Activated T-helper 17 cell treated with anti-CD3 and anti-CD28 coated beads, Interleukin-2, amount 50 U/mL, for 72 hours (primary cell): ENCODE measurements around the gene GSTP1. TPM values are rescaled to one million over a fixed set of nuclear protein-coding genes. Genes with fewer than 3 reads are reported as not detected.
"Not testable (repeated sequence)": the region's sequence is repeated elsewhere in the genome, so short reads cannot be mapped to it uniquely, and the experiment has no call there.

Experiments used
- ATAC-seq: fragments of 150-1000 bp; cut with Tn5 transposase; replicated peaks from 2 replicates; pipeline ENCODE4 v1.10.0; 2021; ENCODE audit warnings: mild to moderate bottlenecking, moderate library complexity
- H3K27ac Mint-ChIP-seq: one replicate; pipeline ENCODE4 v1.8.0; 2022; ENCODE audit warnings: mixed read lengths
- H3K27me3 Mint-ChIP-seq: one replicate; pipeline ENCODE4 v1.8.0; 2022; ENCODE audit warnings: mixed read lengths
- H3K36me3 Mint-ChIP-seq: one replicate; pipeline ENCODE4 v1.8.0; 2022; ENCODE audit warnings: low read depth, mild to moderate bottlenecking, mixed read lengths
- H3K4me1 Mint-ChIP-seq: one replicate; pipeline ENCODE4 v1.8.0; 2022; ENCODE audit warnings: mixed read lengths
- H3K4me3 Mint-ChIP-seq: one replicate; pipeline ENCODE4 v1.8.0; 2022; ENCODE audit warnings: mild to moderate bottlenecking, mixed read lengths
- H3K9me3 Mint-ChIP-seq: one replicate; pipeline ENCODE4 v1.8.0; 2022; ENCODE audit warnings: mixed read lengths
- total RNA-seq, 2 donors: library from RNA; stranded (reverse); gene quantifications; one replicate each; pipeline ENCODE4 v1.2.3, GENCODE V29; 2022

GSTP1 gene
- total RNA-seq, 2 donors from 2014 or later, result 187 to 394 TPM

GRCh38 chr11:67551127-67551526 is 32.5 kb upstream of the GSTP1 start:
- Mint-ChIP-seq H3K9me3 (no peaks in the 10 kb centered on the region), H3K36me3 (no peaks in the 10 kb centered on the region), H3K4me3 (no peak overlapping the region), H3K4me1 (no peaks in the 10 kb centered on the region), H3K27ac (no peak overlapping the region), H3K27me3 (no peaks in the 10 kb centered on the region)
- ATAC-seq, result no peak

- not testable (repeated sequence) for ATAC-seq, H3K9me3 Mint-ChIP-seq, H3K27me3 Mint-ChIP-seq, H3K4me1 Mint-ChIP-seq, H3K27ac Mint-ChIP-seq, H3K4me3 Mint-ChIP-seq, H3K36me3 Mint-ChIP-seq
Observed at GRCh38 chr11:67551697-67552096, 31.9 kb upstream of the GSTP1 start.

DNA sequence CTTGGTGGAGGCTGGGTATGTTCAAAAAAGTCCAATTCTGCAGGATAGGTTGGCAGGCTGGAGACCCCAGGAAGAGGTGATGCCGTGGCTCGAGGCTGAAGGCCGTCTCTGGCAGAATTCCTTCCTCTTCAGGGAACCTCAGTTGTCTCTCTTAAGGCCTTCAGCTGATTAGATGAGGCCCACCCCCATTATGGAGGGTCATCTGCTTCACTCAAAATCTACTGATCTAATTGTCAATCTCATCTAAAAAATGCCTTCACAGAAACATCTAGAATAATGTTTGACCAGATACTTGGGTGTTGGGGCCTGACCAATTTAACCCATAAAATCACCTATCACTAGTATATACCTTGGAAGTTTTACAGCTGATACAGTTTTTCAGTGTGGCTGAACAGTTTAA is 27.4 kb upstream of the GSTP1 start:
- Mint-ChIP-seq H3K9me3 (no peaks in the 10 kb centered on the region), H3K27me3 (peaks cover 3% of the 10 kb centered on the region), H3K36me3 (no peaks in the 10 kb centered on the region), H3K4me1 (no peaks in the 10 kb centered on the region), H3K4me3 (no peak overlapping the region), H3K27ac (no peak overlapping the region)
- ATAC-seq, result no peak

DNA sequence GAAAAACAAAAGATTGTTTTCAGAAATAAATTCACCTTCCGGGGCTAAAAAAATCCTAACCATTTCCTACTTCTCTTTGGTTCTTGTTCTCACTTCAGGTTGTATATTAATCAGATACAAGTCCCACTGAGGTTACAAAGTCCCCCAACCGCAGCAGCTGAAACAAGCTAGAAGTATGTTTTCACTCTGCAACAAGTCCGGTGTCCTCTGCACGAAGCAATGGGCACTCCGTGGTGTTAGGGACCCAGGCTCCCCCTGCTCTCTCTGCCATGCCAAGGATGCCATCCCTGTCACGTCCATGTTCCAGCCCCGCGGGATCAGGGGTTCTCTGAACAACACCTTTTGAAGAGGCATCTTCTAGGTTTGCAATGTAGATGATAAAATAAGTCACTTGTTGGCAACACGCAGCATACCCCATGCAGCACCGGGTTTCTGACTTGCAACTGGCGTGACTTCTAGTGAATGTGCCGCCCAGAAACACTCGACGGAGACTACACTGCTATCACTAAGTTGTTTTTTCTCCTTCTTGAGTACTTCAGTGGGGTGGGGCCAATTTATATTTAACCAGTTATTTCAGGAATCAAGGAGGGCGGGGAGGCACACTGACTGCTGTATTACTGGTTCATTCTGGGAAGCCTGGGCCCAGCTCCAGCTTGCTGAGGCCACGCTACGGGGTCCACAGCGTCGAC is 25.4 kb upstream of the GSTP1 start:
- H3K36me3 Mint-ChIP-seq, result no peaks in the 10 kb centered on the region
- no peak for ATAC-seq
- H3K27me3 Mint-ChIP-seq, result peaks cover 5% of the 10 kb centered on the region

GRCh38 chr11:67561971-67562619 is 21.5 kb upstream of the GSTP1 start:
- H3K4me3 Mint-ChIP-seq, result peak overlapping the region; percentile 20
- H3K9me3 Mint-ChIP-seq, result no peaks in the 10 kb centered on the region
- no peaks in the 10 kb centered on the region for H3K36me3 Mint-ChIP-seq
- ATAC-seq, result peak; percentile 78
- peaks cover 9% of the 10 kb centered on the region for H3K27me3 Mint-ChIP-seq
- peaks cover 5% of the 10 kb centered on the region for H3K4me1 Mint-ChIP-seq
- H3K27ac Mint-ChIP-seq, result no peak overlapping the region

More for the DNA sequence above, 25.4 kb upstream of the GSTP1 start:
- Mint-ChIP-seq H3K4me1 (peaks cover 5% of the 10 kb centered on the region), H3K4me3 (no peak overlapping the region), H3K9me3 (no peaks in the 10 kb centered on the region), H3K27ac (no peak overlapping the region)

DNA sequence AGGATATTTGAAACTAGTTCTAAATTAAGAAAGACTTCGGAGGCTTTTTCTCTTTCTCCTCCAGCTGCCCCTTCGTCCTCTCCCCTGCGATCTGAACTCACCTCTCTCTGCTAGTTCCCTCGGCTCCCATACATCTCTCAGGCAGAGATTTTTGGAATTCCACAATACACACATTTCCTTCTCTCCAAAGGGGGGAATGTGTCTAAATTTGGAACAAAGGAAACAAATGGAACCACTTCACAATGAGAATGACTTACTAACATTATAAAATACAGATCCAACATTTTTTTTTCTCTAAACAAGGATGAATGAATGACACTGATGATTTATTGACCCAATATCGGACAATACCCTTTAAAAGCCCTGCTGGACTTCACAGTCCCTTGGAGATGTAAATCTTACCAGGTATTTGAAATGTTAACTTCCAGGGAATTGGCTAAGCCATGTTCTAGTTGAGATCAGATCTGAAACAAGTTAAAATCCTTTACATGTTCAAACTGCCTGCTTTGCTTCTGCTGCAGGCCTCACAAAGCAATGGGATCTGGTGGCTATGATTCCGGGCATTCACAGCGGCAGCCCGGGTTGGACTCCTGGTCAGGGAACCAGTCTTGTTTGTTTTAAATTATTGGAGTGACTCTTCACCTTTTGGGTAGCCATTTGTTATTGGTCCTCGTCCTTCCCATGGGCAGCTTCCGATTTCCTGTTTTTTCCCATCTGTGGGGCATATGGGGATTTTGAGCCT is 20.5 kb upstream of the GSTP1 start:
- Mint-ChIP-seq H3K27ac (no peak overlapping the region), H3K4me3 (no peak overlapping the region), H3K4me1 (peaks cover 5% of the 10 kb centered on the region), H3K9me3 (no peaks in the 10 kb centered on the region), H3K36me3 (no peaks in the 10 kb centered on the region), H3K27me3 (peaks cover 9% of the 10 kb centered on the region)
- ATAC-seq, result no peak

DNA sequence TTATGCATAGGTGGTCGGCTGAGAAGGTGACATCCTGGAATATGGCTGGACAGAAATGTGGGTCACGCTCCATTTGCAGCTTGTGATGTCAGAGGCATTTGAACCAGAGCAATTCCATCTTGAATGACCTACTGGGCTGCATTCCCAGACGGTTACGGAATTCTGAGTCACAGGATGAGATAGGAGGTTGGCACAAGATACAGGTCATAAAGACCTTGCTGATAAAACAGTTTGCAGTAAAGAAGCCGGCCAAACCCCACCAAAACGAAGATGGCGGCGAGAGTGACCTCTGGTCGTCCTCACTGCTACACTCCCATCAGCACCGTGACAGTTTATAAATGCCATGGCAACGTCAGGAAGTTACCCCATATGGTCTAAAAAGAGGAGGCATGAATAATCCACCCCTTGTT is 19.9 kb upstream of the GSTP1 start:
- H3K9me3 Mint-ChIP-seq, H3K27ac Mint-ChIP-seq, H3K4me1 Mint-ChIP-seq, H3K36me3 Mint-ChIP-seq, H3K4me3 Mint-ChIP-seq, ATAC-seq, H3K27me3 Mint-ChIP-seq: not testable (repeated sequence)

DNA sequence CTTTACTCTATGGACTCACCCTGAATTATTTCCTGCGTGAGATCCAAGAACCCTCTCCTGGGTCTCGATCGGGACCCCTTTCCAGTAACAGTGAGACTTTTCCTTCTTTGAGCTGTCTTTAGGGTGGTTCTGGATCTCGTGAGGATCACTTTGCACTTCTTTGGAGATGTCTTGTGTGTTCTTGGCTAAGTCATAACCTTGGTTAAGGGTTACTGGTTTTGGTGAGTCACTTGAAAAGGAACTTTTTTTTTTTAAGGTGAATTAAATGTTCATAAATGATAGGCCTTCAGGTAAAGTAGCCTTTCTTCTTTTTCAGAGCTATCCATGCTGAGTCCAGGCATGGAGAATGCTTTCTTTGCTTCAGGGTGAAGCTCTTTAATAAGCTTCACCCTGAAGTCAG is 19.4 kb upstream of the GSTP1 start:
- no peaks in the 10 kb centered on the region for H3K36me3 Mint-ChIP-seq
- ATAC-seq, result no peak
- H3K27ac Mint-ChIP-seq, result no peak overlapping the region
- H3K27me3 Mint-ChIP-seq, result peaks cover 8% of the 10 kb centered on the region
- no peaks in the 10 kb centered on the region for H3K9me3 Mint-ChIP-seq
- H3K4me3 Mint-ChIP-seq, result no peak overlapping the region
- H3K4me1 Mint-ChIP-seq, result peaks cover 5% of the 10 kb centered on the region

DNA sequence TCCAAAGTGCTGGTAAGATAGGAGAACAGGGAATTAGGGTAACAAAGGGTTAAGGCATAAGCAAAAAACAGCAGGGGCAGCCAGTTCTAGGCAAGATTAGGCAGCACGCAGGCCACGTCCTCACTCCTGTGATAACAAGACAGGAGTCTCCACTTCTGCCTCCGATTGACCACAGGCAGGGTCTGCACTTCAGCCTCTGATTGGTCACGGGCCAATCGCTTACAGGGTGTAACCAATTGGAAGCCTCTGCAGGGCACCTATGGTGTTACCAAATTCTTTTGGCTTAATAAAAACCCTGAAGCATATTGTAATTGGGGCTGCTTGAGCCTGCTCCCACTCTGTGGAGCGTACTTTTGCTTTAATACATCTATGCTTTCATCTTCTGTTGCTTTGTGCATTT is 12.2 kb upstream of the GSTP1 start:
- H3K4me1 Mint-ChIP-seq, result no peaks in the 10 kb centered on the region
- no peak overlapping the region for H3K4me3 Mint-ChIP-seq
- no peak for ATAC-seq
- H3K27ac Mint-ChIP-seq, result no peak overlapping the region
- H3K9me3 Mint-ChIP-seq, result no peaks in the 10 kb centered on the region
- peaks cover 11% of the 10 kb centered on the region for H3K27me3 Mint-ChIP-seq
- no peaks in the 10 kb centered on the region for H3K36me3 Mint-ChIP-seq

GRCh38 chr11:67572305-67572704 is 11.3 kb upstream of the GSTP1 start:
- ATAC-seq, result no peak

GRCh38 chr11:67572747-67573419 is 10.7 kb upstream of the GSTP1 start:
- Mint-ChIP-seq H3K4me1 (no peaks in the 10 kb centered on the region), H3K9me3 (no peaks in the 10 kb centered on the region), H3K27ac (no peak overlapping the region), H3K27me3 (peaks cover 14% of the 10 kb centered on the region), H3K36me3 (no peaks in the 10 kb centered on the region), H3K4me3 (no peak overlapping the region)
- ATAC-seq, result no peak

More at GRCh38 chr11:67572305-67572704, 11.3 kb upstream of the GSTP1 start:
- Mint-ChIP-seq H3K4me3 (no peak overlapping the region), H3K27ac (no peak overlapping the region), H3K9me3 (no peaks in the 10 kb centered on the region), H3K36me3 (no peaks in the 10 kb centered on the region), H3K27me3 (peaks cover 12% of the 10 kb centered on the region), H3K4me1 (no peaks in the 10 kb centered on the region)

DNA sequence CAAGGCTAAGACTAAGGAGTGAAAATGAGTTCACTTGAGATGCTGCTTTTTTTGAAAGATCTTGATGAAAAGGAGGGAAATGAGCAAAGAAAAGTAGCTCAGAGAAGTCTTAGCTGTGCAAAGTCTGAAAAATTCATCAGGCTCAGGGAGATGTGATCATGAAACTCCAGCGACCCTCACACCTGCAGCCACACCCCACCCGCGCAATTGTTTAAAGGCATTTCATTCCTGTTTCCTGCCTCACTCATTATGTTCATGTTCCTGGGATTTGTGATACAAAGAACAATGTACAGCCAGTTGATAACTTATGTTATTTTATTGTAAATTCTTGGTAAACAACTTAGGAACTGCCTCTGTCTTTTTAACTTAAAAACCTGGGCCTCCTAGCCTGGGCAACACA is 8.7 kb upstream of the GSTP1 start:
- Mint-ChIP-seq H3K4me3 (no peak overlapping the region), H3K9me3 (no peaks in the 10 kb centered on the region), H3K27ac (no peak overlapping the region), H3K27me3 (peaks cover 14% of the 10 kb centered on the region), H3K4me1 (peaks cover 10% of the 10 kb centered on the region), H3K36me3 (no peaks in the 10 kb centered on the region)
- ATAC-seq, result no peak

DNA sequence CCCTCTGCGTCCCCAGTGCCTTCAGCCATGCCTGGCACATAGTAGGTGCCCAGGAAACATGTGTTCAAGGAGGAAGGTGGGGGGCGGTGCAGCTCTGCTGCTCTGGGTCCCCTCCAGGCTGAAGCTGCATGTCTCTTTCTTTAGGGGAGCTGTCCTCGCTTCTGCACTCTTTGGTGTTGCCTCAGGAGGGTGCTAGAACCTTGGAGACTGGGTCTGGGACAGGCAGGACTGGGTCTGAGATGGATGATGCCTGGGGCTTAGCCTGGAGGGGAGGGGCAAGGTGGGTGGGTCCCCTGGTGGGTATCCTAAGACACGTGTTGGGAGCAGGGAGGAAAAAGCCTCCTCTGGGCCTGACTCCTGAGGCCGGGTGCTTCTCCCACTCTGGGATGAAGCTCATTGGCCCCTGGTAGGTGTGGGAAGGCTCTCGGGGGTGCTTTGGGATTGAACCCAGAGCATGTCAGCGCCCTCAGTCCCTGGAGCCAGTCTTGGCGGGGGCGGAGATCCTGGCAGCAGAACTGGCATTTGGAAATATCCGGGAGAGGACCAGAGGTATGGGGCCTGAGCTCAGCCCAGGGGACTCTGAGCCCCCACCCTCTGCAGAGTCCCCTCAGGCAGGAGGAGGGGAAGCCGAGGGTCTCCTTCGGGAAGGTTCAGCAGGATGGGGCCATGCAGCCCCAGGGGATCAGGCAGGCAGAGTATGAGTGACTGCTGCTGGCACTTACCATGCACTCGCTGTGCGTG is 6.7 kb upstream of the GSTP1 start:
- no peak for ATAC-seq
- Mint-ChIP-seq H3K9me3 (no peaks in the 10 kb centered on the region), H3K4me1 (peaks cover 17% of the 10 kb centered on the region), H3K36me3 (no peaks in the 10 kb centered on the region), H3K27ac (no peak overlapping the region), H3K4me3 (no peak overlapping the region), H3K27me3 (peaks cover 11% of the 10 kb centered on the region)

DNA sequence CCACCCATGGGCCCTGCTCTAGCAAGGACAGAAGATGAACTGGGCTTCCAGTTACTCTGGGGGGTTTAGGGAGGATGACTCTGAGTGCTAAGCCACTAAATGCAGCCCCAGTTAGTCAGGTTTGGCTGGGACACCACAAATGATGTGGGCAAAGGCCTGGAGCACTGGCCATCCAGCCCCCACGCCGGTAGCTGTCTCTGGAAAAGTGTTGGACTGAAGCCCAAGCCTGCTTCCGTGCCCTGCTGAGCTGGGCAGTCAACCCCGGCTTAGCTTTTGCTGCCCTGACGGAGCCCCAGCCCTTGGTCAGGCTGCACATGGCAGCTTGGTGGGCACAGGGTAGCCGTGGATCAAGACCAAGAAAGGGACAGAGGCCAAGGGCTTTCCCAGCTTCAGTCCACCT is 5.7 kb upstream of the GSTP1 start:
- Mint-ChIP-seq H3K4me3 (no peak overlapping the region), H3K27ac (no peak overlapping the region), H3K36me3 (no peaks in the 10 kb centered on the region), H3K4me1 (peaks cover 22% of the 10 kb centered on the region), H3K27me3 (peaks cover 10% of the 10 kb centered on the region), H3K9me3 (no peaks in the 10 kb centered on the region)
- ATAC-seq, result no peak
